GM12878 (cell line): Measurements from ENCODE around the gene SSBP2. TPM values are rescaled to one million over a fixed set of nuclear protein-coding genes. Genes with fewer than 3 reads are reported as not detected.

Experiments
- ATAC-seq: fragments of 200-7000 bp; cut with Tn5 transposase; 3 replicates; pipeline ENCODE4 v1.9.1; 2020; ENCODE audit warnings: mild to moderate bottlenecking, moderate library complexity
- BruUV-seq: library from RNA; stranded (reverse); fragments of 400-500 nt; replicated peaks from 2 replicates; lab custom pipeline; 2021; lab: Mats Ljungman, UMichigan
- CTCF ChIA-PET: fragments of 300-600 bp; sonication (Branson Sonifier 250); formaldehyde crosslinking; extraction: SDS; loops from one replicate; lab custom pipeline; 2021; ENCODE audit warnings: inconsistent platforms; lab: Yijun Ruan, JAX
- POLR2A ChIA-PET: fragments of 350-600 bp; formaldehyde crosslinking; extraction: SDS; loops from one replicate; lab custom pipeline; 2021; ENCODE audit warnings: inconsistent platforms; lab: Charles Lee
- RAD21 ChIA-PET: fragments of 300-600 bp; sonication (Branson Sonifier 250); formaldehyde crosslinking; loops from one replicate; lab custom pipeline; 2023; ENCODE audit warnings: antibody characterized with exemption; ENCODE audit not compliant: unreplicated experiment; lab: Charles Lee
- SMC1A ChIA-PET: fragments of 300-600 bp; sonication (Branson Sonifier 250); formaldehyde crosslinking; loops from one replicate; lab custom pipeline; 2023; ENCODE audit not compliant: unreplicated experiment, uncharacterized antibody; lab: Charles Lee
- DNase-seq: peaks from one replicate; pipeline ENCODE4 v3.0.0-alpha.2; 2011; ENCODE audit warnings: low read depth, low spot score
- FAIRE-seq: peaks from 3 replicates; lab custom pipeline; 2011; peaks lifted over from hg19 to GRCh38; lab: Jason Lieb, UNC
- H2AFZ ChIP-seq: 2 replicates; pipeline ENCODE4 v1.6.0; 2011; ENCODE audit warnings: low read depth, low read length, control low read depth; ENCODE audit not compliant: control insufficient read depth
- H3K27ac ChIP-seq: 2 replicates; pipeline ENCODE4 v1.5.1; 2011; ENCODE audit warnings: control low read depth; ENCODE audit not compliant: control insufficient read depth, insufficient read depth
- H3K27me3 ChIP-seq, 2 experiments: replicated peaks in 1 of 2; 2 replicates each; pipeline versions ENCODE4 v1.6.0 to v1.6.1; 2011; ENCODE audit warnings: low read length in 1 of 2; ENCODE audit not compliant: control insufficient read depth in 2 of 2, insufficient read depth in 2 of 2
- H3K36me3 ChIP-seq, 2 experiments: 2 replicates each; pipeline ENCODE4 v1.5.1; 2011; ENCODE audit warnings: low read length in 1 of 2; ENCODE audit not compliant: control insufficient read depth in 2 of 2, insufficient read depth in 2 of 2
- H3K4me1 ChIP-seq: 2 replicates; pipeline ENCODE4 v1.6.1; 2011; ENCODE audit warnings: mild to moderate bottlenecking, low read length, moderate library complexity, mixed read lengths; ENCODE audit not compliant: control insufficient read depth, insufficient read depth
- H3K4me2 ChIP-seq: 2 replicates; pipeline ENCODE4 v1.6.0; 2011; ENCODE audit warnings: control low read depth; ENCODE audit not compliant: control insufficient read depth, insufficient read depth
- H3K4me3 ChIP-seq: fragments of 200-600 bp; sonication (generic); 2 replicates; pipeline ENCODE4 v1.5.1; 2016
- H3K79me2 ChIP-seq: 2 replicates; pipeline ENCODE4 v1.6.0; 2011; ENCODE audit warnings: low read length; ENCODE audit not compliant: control insufficient read depth, insufficient read depth
- H3K9ac ChIP-seq: 2 replicates; pipeline ENCODE4 v1.8.0; 2011; ENCODE audit warnings: low read length, control low read depth, mixed read lengths; ENCODE audit not compliant: control insufficient read depth, insufficient read depth
- H3K9me3 ChIP-seq: replicated peaks from 3 replicates; pipeline ENCODE4 v1.5.1; 2011; ENCODE audit warnings: mild to moderate bottlenecking, low read length; ENCODE audit not compliant: control insufficient read depth, insufficient read depth
- H4K20me1 ChIP-seq: 2 replicates; pipeline ENCODE4 v1.6.0; 2011; ENCODE audit not compliant: control insufficient read depth, insufficient read depth
- CHD2 ChIP-seq: IDR thresholded peaks from 2 replicates; pipeline ENCODE4 v1.6.1; 2011; ENCODE audit warnings: low read depth, low read length, improper control_type of control experiment, borderline replicate concordance
- CHD4 ChIP-seq: fragments of 200-600 bp; sonication (generic); IDR thresholded peaks from 2 replicates; pipeline ENCODE4 v1.6.1; 2016; ENCODE audit warnings: mild to moderate bottlenecking
- E2F8 ChIP-seq: fragments of 450-650 bp; IDR thresholded peaks from 2 replicates; pipeline ENCODE4 v1.6.1; 2018; ENCODE audit warnings: mild to moderate bottlenecking, low read depth, moderate library complexity; ENCODE audit not compliant: partially characterized antibody
- FOS ChIP-seq: IDR thresholded peaks from 3 replicates; pipeline ENCODE4 v1.6.1; 2011; ENCODE audit warnings: borderline replicate concordance; ENCODE audit not compliant: insufficient read length; ENCODE audit errors: extremely low read depth
- FOXK2 ChIP-seq: fragments of 450-650 bp; IDR thresholded peaks from 2 replicates; pipeline ENCODE4 v1.6.1; 2017; ENCODE audit warnings: mild to moderate bottlenecking, moderate library complexity
- FOXM1 ChIP-seq: IDR thresholded peaks from 2 replicates; pipeline ENCODE4 v1.6.1; 2012; ENCODE audit warnings: low read depth, mild to moderate bottlenecking, inconsistent platforms, low read length, moderate library complexity
- GATAD2B ChIP-seq: fragments of 450-650 bp; conservative IDR thresholded peaks from 2 replicates; pipeline ENCODE4 v1.6.1; 2017; ENCODE audit warnings: low read depth, mild to moderate bottlenecking, moderate library complexity
- HSF1 ChIP-seq: fragments of 150-350 bp; IDR thresholded peaks from 2 replicates; pipeline ENCODE4 v1.6.1; 2014; ENCODE audit warnings: mild to moderate bottlenecking, low read depth, low read length
- MEF2B ChIP-seq: fragments of 450-650 bp; IDR thresholded peaks from 2 replicates; pipeline ENCODE4 v1.6.1; 2018; ENCODE audit warnings: mild to moderate bottlenecking, moderate library complexity; ENCODE audit not compliant: partially characterized antibody, poor library complexity, severe bottlenecking
- NFXL1 ChIP-seq: fragments of 450-650 bp; IDR thresholded peaks from 2 replicates; pipeline ENCODE4 v1.6.1; 2017; ENCODE audit warnings: antibody characterized with exemption, mild to moderate bottlenecking, borderline replicate concordance
- NR2C1 ChIP-seq: fragments of 450-650 bp; IDR thresholded peaks from 2 replicates; pipeline ENCODE4 v1.6.1; 2017; ENCODE audit warnings: antibody characterized with exemption, mild to moderate bottlenecking, moderate library complexity
- PAX5 ChIP-seq: IDR thresholded peaks from 2 replicates; pipeline ENCODE4 v1.6.1; 2011; ENCODE audit warnings: low read depth, low read length, borderline replicate concordance
- SMARCA5 ChIP-seq: fragments of 450-650 bp; IDR thresholded peaks from 2 replicates; pipeline ENCODE4 v1.6.1; 2017; ENCODE audit warnings: mild to moderate bottlenecking
- TCF12 ChIP-seq: IDR thresholded peaks from 2 replicates; pipeline ENCODE4 v1.6.1; 2011; ENCODE audit warnings: low read depth, mild to moderate bottlenecking, low read length
- ZNF384 ChIP-seq: IDR thresholded peaks from 2 replicates; pipeline ENCODE4 v1.6.1; 2012; ENCODE audit warnings: low read depth, mild to moderate bottlenecking, low read length, improper control_type of control experiment, borderline replicate concordance
- ZNF687 ChIP-seq: fragments of 450-650 bp; IDR thresholded peaks from 2 replicates; pipeline ENCODE4 v1.6.1; 2017; ENCODE audit warnings: mild to moderate bottlenecking, moderate library complexity
- in situ Hi-C: fragments of 300-500 bp; cut with MboI; formaldehyde crosslinking; loops from 9 replicates; pipeline ENCODE4 v1.14.3; 2018; ENCODE audit warnings: mixed read lengths
- intact Hi-C: fragments of 100-400 bp; cut with micrococcal nuclease; formaldehyde crosslinking; loops from one replicate; pipeline ENCODE4 v1.14.2; 2022; ENCODE audit not compliant: unreplicated experiment
- polyA plus RNA-seq, 11 experiments: library from polyadenylated mRNA; depleted of rRNA in 4 of 11; unstranded in 6 of 11; stranded (reverse) in 5 of 11; fragments of >200 nt; fragmentation: Nextera tagmentation in 4 of 11; fragmentation: Illumina TruSeq in 1 of 11; extraction: Ambion mirVana in 4 of 11; extraction: Trizol in 1 of 11; gene quantifications; 1 replicate in 1 of 11; 2 replicates in 10 of 11; pipeline versions ENCODE4 v1.2.1 to v1.2.3, GENCODE V29; 2011 to 2016; ENCODE audit warnings: inconsistent platforms in 2 of 11, missing spikeins in 2 of 11, low read depth in 1 of 11
- total RNA-seq, 4 experiments: library from RNA; depleted of rRNA in 3 of 4; stranded (reverse); fragments of >200 nt in 3 of 4; fragmentation: Illumina TruSeq in 1 of 4; extraction: Trizol in 1 of 4; gene quantifications; 2 replicates each; pipeline versions ENCODE4 v1.2.1 to v1.2.3, GENCODE V29; 2013 to 2021

The SSBP2 gene
- total and polyA plus RNA-seq, 10 of the 15 experiments (the other 5 are each of a cell fraction or from before 2014, with no cell fraction given) = 52.2 to 132 (median 110) TPM

DNA sequence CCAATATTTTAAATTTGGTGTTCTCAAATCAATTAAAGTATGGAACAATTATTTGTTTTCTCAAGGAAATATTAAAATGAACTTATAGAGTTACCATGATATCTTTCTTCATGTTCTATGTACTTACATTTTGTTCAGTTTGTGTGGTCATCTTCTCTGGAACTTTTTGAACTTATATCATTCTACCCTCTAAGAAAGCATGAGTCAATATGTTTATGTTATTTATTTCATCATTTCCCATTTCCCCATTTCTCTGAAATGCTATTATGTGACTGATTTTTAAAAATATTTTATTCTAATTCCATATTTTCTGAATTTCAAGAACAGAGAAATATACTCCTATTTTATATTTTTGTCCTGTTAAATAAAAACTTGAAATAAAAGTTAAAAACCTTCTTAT is 233.4 kb downstream of the SSBP2 start (continued):
- TF ChIP-seq ZNF687 (no peak), NFXL1 (no peak)

- Histone ChIP-seq H3K27ac (no peak overlapping the region), H3K79me2 (no peaks in the 10 kb centered on the region), H3K4me2 (no peak overlapping the region), H3K27me3 (no peaks in the 10 kb centered on the region), H3K36me3 (no peaks in the 10 kb centered on the region), H3K9ac (no peak overlapping the region), H3K4me1 (no peaks in the 10 kb centered on the region), H3K9me3 (no peaks in the 10 kb centered on the region), H2AFZ (no peak overlapping the region), H4K20me1 (no peaks in the 10 kb centered on the region), H3K4me3 (no peak overlapping the region)
- DNase-seq (no peak), FAIRE-seq (no peak), ATAC-seq (no peak)
- CTCF ChIA-PET = interaction anchor here (0.8 to 2.6 kb wide), 6 partner anchors 7 to 649 kb away, joined by 3 to 9 read pairs (median 4); no protein-coding TSS in a partner anchor
- POLR2A ChIA-PET = no interaction called here
- intact Hi-C loops (no loop called here), in situ Hi-C loops (no loop called here)
- BruUV-seq = no TSS peak
- SMC1A ChIA-PET = interaction anchor here (1.0 to 1.5 kb wide), 4 partner anchors 74 to 649 kb away, joined by 3 to 7 read pairs (median 4); no protein-coding TSS in a partner anchor
- RAD21 ChIA-PET = interaction anchor here (0.8 to 1.6 kb wide), 3 partner anchors 323 to 653 kb away, joined by 3 to 5 read pairs (median 3); no protein-coding TSS in a partner anchor
- TF ChIP-seq FOXK2 = no peak
- TF ChIP-seq FOS = no peak
- TF ChIP-seq NR2C1 = no peak
- TF ChIP-seq PAX5 = no peak
- TF ChIP-seq E2F8 = no peak
- TF ChIP-seq CHD4 = no peak
- TF ChIP-seq SMARCA5 = no peak
- no peak for TF ChIP-seq HSF1
- no peak for TF ChIP-seq CHD2
- TF ChIP-seq FOXM1 = no peak
- TF ChIP-seq MEF2B = no peak
- TF ChIP-seq ZNF384 = no peak
- no peak for TF ChIP-seq GATAD2B
- TF ChIP-seq TCF12 = no peak
These were observed 234.8 kb downstream of the SSBP2 start for GRCh38 chr5:81516091-81516490.
